ENCODE results near the gene KDM4B.

KDM4B gene

DNA sequence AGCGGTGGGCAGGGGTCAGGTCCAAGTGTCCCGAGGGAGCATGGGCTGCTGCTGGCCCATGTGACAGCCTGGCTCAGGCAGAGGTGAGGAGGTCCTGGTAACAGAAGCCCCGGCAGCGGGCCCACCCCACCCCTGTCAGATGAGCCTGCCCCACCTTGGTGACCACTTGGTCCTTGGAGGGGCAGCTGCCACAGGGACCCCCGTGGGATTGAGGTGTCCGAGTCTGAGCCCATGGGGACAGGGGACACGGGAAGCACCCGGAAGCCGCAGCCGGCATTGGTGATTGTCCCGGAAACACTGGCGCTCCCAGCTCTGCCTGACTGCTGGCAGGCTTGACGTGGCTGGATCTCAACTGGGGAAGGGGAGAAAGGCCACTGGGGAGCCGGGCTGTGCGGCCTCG lies 149.1 kb downstream of the KDM4B start:
- in situ Hi-C loops (cut with HindIII; ENCODE audit: low sequenced_read_pairs): no loop called here

DNA sequence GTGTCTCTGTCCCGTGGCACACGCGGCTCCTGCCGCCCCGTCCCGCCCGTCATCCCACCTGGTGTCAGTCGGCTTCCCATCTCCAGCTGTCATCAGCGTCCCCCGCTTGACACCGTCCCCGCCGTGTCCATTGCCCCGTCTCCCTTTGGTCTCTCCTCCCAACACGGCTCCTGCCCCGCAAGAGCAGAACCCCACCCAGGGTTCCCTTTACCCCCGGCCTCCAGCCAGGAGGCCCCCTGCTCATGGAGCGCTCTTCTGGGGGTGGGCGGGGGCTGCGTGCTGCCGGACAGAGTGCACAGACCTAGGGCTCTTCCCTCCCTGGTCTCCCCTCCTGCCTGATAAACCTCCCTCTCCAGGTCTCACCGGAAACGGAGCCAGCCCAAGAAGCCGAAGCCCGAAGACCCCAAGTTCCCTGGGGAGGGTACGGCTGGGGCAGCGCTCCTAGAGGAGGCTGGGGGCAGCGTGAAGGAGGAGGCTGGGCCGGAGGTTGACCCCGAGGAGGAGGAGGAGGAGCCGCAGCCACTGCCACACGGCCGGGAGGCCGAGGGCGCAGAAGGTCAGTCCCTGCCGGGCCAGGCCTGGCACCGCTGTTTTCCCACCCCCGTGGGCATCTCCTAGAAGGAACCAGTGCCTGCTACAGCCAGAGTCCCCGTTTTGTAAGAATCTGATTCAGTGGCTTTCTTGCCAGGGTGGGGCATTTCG lies 150.5 kb downstream of the KDM4B start:
- in situ Hi-C loops (cut with HindIII; ENCODE audit: low sequenced_read_pairs): no loop called here

DNA sequence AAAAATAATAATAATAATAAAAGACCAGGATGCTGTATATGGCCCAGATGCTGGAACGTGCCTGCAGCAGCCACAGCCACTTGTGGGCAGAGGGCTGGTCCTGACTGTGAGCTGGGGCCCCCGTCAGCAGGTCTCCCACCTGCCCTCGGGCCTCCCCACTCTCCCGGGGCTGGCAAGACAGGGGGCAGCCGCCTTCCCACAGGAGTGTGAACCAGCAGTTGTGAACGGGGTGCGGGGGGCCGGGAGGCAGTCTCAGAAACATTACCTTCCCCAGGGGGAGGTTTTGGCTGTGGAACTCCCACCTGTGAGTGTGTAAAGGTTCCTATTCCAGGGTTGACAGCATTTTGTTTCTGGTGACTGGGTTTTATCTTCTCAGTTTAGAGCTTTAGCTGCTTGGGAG lies 151.4 kb downstream of the KDM4B start:
- in situ Hi-C loops (cut with HindIII; ENCODE audit: low sequenced_read_pairs): no loop called here

DNA sequence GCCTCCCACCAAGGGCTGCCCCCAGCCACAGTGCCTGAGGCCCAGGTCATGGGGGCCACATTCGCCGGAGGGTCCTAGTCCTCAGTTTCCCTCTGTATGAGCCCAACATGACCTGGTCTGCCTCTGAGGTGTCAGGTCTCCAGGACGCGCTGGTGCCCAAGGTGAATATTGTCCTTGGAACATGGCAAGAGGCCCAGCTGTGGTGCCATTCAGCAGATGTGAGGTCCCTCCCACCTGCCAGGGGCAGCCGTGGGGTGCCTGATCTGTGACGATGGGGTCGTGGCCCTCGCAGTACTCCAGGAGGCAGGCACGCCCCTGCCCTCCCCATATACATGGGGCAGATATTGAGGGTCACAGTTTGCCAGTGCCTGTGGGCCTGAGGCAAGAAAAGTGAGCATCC lies 151.9 kb downstream of the KDM4B start:
- in situ Hi-C loops (cut with HindIII; ENCODE audit: low sequenced_read_pairs): no loop called here

DNA sequence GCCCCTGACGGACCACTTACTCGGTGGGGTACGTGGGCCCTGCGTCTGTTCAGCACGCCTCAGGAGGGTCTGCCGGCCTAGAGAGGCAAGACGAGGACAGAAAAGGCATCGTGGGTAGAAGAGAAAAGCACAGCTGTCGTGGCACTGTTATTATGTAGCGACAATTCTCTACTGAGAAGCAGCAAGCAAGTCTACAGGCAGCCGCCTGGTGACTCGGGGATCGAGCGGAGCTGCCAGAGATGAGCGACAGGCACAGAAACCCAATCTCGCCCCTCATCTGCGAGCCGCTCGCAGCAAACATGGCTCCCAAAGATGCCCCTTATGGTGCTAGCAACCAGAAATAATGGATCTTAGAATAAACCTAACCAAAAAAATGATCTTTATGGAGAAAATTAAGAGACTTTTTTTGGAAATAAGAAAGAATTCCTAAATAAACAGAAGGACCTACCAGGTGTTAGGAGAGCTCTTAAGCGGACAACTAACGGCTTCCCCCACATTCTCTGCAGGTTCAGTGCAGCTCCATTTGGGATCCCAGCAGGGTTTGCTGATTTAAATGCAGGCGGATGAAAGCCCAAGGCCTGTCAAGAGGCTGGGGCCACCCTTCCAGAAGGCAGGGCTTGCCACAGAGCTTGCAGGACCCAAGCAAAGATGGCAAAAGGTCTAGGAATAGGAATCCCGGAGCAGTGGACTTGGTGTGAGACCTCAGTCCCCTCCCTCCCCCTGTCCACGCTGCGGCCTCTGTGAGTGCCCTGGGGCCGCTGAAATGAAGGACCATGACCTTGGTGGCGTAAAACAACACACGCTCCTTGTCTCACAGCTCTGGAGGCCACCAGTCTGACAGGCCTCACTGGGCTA lies 152.6 kb downstream of the KDM4B start:
- in situ Hi-C loops (cut with HindIII; ENCODE audit: low sequenced_read_pairs): no loop called here

DNA sequence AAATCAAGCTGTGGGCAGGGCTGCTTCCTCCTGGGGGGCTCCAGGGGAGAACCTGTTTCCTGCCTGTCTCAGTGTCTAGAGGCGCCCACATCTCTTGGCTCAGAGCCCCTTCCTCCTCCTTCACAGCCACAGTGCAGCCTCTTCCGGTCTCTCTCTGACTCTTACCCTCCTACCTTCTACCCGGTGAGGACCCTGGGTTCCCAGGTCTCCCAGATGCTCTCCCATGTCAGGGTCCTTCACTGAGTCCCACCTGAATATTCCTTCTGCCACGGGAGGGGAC lies 153.1 kb downstream of the KDM4B start:
- in situ Hi-C loops (cut with HindIII; ENCODE audit: low sequenced_read_pairs): no loop called here

DNA sequence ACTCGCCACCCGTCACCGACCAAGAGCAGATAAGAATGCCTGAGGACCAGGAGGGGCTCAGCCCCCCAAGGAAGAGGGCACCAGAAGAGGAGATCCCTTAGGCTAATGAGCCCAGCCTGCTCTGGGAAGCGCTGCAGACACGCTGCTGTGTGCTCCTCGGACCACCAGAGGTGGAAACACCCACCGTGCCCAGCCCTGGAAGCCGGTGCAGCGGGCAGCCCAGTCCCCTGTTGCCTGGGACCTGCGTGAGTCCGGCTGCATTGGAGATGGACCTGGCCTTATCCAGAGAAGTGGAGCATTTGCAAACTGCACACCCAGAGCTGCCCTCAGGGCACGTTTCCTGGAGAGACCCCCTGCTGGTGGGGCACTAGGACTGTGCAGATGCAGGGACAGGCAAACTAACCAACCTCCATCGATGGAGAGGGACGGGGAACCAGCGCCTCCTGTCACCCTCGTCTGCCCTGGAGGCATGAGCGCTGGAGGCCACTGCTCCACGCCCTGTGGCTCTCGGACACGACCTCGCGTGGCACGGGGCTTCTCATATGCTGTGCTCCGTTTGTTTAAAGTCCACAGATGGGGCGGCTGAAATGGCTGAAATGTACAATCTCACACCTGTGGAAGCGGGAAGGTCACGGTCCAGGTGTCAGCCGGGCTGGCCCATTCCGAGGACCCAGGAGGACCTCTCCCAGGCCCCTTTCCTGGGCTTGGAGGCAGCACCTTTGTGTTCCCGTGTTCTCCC lies 153.9 kb downstream of the KDM4B start:
- in situ Hi-C loops (cut with HindIII; ENCODE audit: low sequenced_read_pairs): no loop called here

DNA sequence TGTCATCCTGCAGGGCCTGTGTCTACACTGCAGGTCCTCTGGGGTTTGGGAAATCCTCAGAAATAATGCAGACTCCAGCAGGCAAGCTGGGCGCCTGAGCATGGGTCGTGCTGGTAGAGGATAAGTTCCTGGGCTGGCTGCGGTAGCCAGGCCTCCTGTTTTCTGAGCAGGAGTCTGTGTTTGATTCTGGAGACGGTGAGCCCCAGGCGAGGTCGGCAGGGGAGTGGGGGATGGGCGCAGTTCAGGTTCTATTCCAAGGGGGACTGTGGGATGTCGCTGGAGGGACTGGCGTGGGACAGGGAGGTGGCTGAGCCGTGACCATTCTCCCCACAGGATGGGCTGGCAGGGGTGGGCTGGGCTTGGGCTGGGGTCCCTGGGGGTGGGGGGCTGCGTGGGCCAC lies 154.7 kb downstream of the KDM4B start:
- in situ Hi-C loops (cut with HindIII; ENCODE audit: low sequenced_read_pairs): no loop called here

DNA sequence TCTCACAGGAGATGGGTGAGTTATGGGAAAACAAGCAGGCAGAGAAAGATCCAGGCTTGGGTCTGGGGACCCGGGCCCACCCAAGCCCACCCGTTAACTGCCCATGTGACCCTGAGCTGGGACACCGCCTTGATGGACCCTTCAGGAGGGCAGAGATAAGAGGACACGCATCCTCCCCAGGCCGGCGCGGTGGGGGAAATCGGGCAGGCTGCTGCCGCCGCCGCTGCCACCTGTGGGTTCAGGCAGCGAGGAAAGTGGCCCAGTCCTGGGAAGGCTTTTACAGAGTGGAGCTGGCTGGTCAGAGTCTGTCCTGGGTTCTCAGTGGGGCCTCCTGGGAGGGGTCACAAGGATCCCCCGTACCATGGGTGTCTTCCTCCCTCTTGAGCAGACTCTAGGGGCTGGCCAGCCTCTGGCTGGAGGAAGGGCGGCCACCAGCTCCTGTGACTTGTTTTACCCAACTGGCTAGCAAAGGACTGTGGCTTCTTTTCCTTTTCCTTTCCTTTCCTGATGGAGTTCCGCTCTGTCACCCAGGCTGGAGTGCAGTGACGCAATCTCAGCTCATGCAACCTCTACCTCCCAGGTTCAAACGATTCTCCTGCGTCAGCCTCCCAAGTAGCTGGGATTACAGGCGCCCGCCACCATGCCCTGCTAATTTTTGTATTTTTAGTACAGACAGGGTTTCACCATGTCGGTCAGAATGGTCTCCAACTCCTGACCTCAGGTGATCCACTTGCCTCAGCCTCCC lies 155.4 kb downstream of the KDM4B start:
- in situ Hi-C loops (cut with HindIII; ENCODE audit: low sequenced_read_pairs): no loop called here

DNA sequence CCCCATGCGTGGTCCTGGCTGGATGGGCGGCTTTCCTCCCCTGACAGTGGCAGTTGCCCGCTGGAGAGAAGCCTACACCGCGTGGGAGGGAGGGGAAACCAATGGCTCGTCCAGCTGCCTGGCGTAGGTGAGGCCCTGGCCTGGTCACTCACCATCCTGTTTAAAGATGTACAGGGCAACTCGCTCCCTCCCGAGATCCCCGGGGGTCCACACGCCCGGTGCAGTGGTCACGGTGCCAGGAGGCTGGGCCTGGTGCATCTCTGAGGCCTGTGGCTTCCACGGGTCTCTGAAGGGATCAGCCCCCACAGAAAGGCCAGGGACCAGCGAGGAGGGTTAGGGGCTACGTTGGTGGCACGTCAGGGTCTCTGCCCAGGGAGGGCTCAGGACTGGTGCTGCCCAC lies 156.5 kb downstream of the KDM4B start:
- in situ Hi-C loops (cut with HindIII; ENCODE audit: low sequenced_read_pairs): no loop called here

DNA sequence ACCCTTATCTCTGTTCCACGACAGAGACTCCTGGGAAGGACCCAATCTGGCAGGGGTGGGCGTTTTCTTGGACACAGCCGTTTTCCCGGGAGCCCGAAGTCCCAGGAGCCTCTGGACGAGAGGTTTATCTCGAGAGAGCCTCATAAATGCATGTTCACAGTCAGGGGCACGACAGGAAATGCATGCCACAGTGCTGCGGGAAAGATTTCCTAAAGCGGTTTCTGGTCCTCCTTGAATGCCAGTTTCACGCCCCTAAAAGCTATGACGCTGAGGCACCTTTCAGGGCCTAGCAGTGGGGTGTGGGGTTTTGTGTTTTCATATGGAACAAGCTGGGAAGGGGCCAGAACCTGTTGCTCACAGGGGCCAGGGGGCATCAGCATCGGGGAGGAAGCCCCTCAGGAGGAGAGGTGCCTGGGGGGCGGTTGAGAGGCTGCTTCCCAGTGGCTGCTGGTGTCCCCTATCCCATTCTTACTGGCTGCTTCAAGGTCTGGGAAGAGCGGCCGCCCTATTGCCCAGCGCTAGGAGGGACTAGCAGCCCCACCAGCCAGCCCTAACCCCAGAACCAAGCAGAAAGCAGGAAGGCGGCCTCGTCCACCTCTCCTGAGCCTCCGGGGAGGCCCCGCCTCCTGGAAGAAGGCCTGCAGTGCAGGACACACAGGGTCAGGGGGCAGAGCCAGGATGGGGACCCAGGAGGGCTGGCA lies 157.0 kb downstream of the KDM4B start:
- in situ Hi-C loops (cut with HindIII; ENCODE audit: low sequenced_read_pairs): no loop called here

DNA sequence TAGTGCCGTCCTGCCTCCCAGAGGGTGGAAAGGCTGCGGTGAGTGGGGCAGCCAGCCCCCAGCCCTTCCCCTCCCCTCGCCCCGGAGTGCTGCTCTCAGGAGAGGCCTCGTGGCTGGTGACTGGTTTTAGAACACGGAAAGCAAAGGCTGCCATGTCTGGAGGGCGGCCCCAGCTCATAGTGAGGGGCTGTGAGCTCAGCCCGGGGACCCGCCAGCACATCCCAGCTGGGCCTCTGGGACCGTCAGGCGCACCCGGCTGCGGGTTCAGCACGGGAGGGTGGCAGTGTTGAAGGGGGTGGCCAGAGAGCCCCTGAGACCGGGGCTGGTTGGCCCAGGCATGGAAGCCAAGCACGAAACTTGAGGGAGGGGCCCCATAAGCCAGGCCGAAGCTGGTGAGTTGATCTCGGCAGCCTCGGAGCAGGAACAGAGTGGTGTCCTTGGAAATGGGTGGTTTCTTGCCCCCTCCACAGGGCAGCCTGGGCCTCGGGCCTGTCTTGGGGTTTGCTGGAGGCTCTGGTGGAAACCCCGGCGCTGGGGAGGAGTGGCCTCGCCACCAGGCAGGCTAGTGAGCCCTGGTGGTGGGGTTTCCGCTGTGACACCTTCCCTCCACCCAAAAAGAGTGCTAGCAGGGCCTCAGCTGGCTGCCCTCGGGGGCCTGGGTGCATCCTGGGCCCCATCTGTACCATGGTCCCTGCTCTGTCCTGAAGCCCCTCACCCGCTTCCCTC lies 157.7 kb downstream of the KDM4B start:
- in situ Hi-C loops (cut with HindIII; ENCODE audit: low sequenced_read_pairs): no loop called here

DNA sequence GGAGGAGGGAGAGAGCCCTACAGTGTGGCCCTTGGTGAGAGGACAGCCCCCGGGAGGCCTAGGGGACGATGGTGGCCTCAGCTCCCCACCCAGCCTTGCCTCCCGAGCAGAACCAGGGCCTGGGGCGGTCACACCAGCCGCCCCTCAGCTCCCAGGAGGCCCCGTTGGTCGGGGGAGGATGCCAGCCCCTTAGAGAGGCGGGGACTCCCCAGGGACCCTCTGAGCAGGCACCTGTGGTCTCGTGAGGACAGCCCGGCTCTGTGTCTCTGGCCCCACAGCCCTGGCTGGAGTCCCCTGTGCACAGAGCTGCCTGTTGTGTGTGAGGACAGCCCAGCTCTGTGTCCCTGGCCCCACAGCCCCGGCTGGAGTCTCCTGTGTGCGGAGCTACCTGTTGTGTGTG lies 158.8 kb downstream of the KDM4B start:
- in situ Hi-C loops (cut with HindIII; ENCODE audit: low sequenced_read_pairs): no loop called here

DNA sequence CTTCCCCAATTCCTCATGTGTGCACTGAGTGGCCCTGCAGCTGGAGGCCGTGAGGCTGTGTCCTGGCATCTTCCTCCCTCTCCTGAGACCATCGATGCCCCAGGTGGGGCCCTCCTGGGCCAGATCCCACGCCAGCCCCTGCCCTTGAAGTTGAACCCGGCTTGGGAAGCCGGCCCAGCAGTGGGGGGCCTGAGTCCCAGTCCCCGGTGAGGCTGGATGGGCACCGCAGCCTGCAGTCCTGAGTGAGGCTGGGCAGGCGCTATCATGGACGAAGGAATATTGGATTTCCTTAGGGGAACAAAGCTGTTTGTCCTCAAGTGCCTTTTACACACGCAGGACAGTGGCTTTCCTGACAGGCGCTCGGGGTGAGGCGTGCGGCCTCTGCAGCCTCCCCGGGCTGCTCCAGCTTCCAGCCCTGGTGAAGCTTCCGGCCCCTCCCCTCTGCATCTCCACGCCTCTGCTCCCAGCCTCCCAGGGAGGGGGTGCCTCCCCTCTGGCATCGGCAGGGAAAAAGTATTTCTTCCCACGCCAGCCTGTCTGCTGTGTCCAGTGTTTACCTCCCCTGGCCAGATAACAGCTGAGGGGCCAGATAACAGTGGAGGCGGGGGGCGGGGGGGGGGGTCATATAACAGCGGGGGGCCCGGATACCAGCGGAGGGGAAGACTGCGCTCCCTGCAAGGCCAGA lies 159.5 kb downstream of the KDM4B start:
- in situ Hi-C loops (cut with HindIII; ENCODE audit: low sequenced_read_pairs): no loop called here

DNA sequence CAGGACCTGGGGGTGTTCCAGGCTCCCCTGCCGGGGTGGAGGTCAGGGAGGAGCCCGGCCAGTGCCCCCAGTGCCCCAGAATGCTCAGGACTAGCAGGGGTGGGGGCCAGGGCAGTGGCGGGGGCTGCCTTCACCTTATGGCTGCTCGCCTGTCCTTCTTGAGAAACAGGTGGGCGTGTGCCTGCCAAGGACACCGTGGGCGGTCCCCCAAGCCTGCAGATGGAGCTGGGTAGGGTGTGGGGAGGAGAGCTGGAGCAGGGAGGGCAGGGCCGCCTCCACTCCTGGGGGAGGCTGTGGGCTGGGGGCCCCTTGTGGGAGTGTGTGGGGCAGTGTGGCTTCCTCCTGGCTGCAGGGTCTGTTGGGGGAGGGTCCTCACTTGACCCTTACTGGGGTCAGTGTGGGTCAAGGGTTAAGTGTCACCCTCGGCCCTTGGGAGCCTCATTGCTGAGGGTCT lies 160.1 kb downstream of the KDM4B start:
- in situ Hi-C loops (cut with HindIII; ENCODE audit: low sequenced_read_pairs): no loop called here

DNA sequence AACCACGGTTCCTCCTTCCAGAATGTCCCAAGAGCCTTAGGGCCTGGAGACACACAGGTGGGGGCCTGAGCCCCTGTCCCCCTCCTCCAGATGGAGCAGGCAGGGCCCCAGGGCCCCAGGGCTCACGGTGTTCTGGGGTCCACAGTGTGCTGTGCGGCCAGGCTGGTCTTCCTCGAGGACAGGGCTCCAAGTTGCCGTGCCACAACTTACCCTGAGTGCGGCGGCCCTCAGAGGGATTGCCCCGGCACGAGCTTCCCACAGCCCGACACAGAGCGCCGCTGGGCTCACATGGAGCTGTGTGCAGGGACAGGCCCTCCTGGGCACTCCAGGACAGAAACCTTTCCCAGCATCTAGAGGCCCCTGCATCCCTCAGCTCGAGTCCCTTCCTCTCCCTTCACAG lies 160.8 kb downstream of the KDM4B start:
- in situ Hi-C loops (cut with HindIII; ENCODE audit: low sequenced_read_pairs): loop anchor here (5.0 kb wide), 1 partner anchor 128 kb away; no protein-coding TSS in a partner anchor

DNA sequence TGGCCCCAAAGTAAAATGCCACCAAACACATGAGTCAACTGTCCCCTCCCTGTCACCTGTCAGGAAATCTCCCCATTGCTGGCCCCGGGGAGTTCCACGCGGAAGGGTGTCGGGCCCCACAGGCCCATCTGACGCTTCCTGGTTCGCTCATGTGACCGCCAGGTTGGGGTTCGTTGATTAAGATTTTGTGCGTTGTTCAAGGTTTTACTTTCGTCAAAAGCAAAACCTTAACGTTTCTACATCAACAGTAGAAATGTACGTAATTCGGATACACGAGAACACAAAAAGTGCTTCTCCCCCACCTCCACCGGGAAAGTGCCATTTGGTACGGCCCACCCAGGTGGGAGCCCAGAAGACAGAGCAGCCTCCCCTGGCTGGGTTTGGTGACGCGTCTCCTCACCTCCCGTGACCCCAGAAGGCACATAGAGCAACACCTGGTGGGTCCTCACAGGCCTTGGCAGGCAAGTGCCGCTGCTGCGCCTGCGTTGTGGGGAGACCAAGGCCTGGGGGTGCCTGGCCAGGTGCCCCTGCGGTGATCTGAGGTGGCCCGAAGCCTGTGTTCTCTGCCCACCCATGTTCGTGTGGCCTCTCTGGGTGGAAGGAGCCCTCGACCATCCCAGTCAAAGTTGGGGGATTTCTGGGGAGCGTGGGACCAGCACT lies 161.6 kb downstream of the KDM4B start:
- in situ Hi-C loops (cut with HindIII; ENCODE audit: low sequenced_read_pairs): loop anchor here (5.0 kb wide), 1 partner anchor 127 kb away; no protein-coding TSS in a partner anchor

DNA sequence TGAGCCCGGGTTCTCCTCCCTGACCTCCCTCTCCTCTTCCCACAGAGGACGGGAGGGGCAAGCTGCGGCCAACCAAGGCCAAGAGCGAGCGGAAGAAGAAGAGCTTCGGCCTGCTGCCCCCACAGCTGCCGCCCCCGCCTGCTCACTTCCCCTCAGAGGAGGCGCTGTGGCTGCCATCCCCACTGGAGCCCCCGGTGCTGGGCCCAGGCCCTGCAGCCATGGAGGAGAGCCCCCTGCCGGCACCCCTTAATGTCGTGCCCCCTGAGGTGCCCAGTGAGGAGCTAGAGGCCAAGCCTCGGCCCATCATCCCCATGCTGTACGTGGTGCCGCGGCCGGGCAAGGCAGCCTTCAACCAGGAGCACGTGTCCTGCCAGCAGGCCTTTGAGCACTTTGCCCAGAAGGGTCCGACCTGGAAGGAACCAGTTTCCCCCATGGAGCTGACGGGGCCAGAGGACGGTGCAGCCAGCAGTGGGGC lies 162.2 kb downstream of the KDM4B start:
- in situ Hi-C loops (cut with HindIII; ENCODE audit: low sequenced_read_pairs): loop anchor here (5.0 kb wide), 1 partner anchor 126 kb away; no protein-coding TSS in a partner anchor
